Measurements from ENCODE around the gene GPHN.
A peak's percentile ranks its signal among the peaks of the same experiment; 100 is the strongest.
"Not testable (repeated sequence)": the region's sequence is repeated elsewhere in the genome, so short reads cannot be mapped to it uniquely, and the experiment has no call there.

The GPHN gene

GRCh38 chr14:67060546-67060945, 552.6 kb downstream of the GPHN start:
- DNase-seq (ENCODE audit: low spot score): no peak

- DNase-seq (ENCODE audit: low spot score): not testable (repeated sequence)
Observed at GRCh38 chr14:67067070-67067814, 559.3 kb downstream of the GPHN start.

GRCh38 chr14:67068251-67068650, 560.3 kb downstream of the GPHN start:
- DNase-seq (ENCODE audit: low spot score): peak; percentile 18

- no peak for DNase-seq (ENCODE audit: low spot score)
Observed at GRCh38 chr14:67071506-67071905, 563.6 kb downstream of the GPHN start.

- no peak for DNase-seq (ENCODE audit: low spot score)
Observed at GRCh38 chr14:67077921-67078320, 570.0 kb downstream of the GPHN start.

- no peak for DNase-seq (ENCODE audit: low spot score)
Observed at GRCh38 chr14:67079846-67080245, 571.9 kb downstream of the GPHN start.

- no peak for DNase-seq (ENCODE audit: low spot score)
Observed at GRCh38 chr14:67108230-67108629, 600.3 kb downstream of the GPHN start.

- no peak for DNase-seq (ENCODE audit: low spot score)
Observed at GRCh38 chr14:67111022-67111421, 603.1 kb downstream of the GPHN start.

GRCh38 chr14:67112344-67112743, 604.4 kb downstream of the GPHN start:
- DNase-seq (ENCODE audit: low spot score): no peak

GRCh38 chr14:67127174-67127573, 619.2 kb downstream of the GPHN start:
- DNase-seq (ENCODE audit: low spot score): no peak

- no peak for DNase-seq (ENCODE audit: low spot score)
Observed at GRCh38 chr14:67129768-67130167, 621.8 kb downstream of the GPHN start.

- DNase-seq (ENCODE audit: low spot score): no peak
Observed at GRCh38 chr14:67131691-67132090, 623.7 kb downstream of the GPHN start.

GRCh38 chr14:67133144-67133543, 625.2 kb downstream of the GPHN start:
- no peak for DNase-seq (ENCODE audit: low spot score)

- DNase-seq (ENCODE audit: low spot score): no peak
Observed at GRCh38 chr14:67133595-67134441, 625.9 kb downstream of the GPHN start.

- peak; percentile 7 for DNase-seq (ENCODE audit: low spot score)
Observed at GRCh38 chr14:67137744-67138371, 629.9 kb downstream of the GPHN start.

- DNase-seq (ENCODE audit: low spot score): no peak
Observed at GRCh38 chr14:67140556-67140955, 632.6 kb downstream of the GPHN start.

- DNase-seq (ENCODE audit: low spot score): no peak
Observed at GRCh38 chr14:67141146-67141900, 633.4 kb downstream of the GPHN start.

- DNase-seq (ENCODE audit: low spot score): no peak
Observed at GRCh38 chr14:67151082-67151666, 643.2 kb downstream of the GPHN start.

- no peak for DNase-seq (ENCODE audit: low spot score)
Observed at GRCh38 chr14:67158566-67158965, 650.6 kb downstream of the GPHN start.

- DNase-seq (ENCODE audit: low spot score): no peak
Observed at GRCh38 chr14:67162385-67162784, 654.4 kb downstream of the GPHN start.

- DNase-seq (ENCODE audit: low spot score): no peak
Observed at GRCh38 chr14:67166450-67166853, 658.5 kb downstream of the GPHN start.
